ENCODE results near the gene RAB8A. TPM values are rescaled to one million over a fixed set of nuclear protein-coding genes. Genes with fewer than 3 reads are reported as not detected.
"Not testable (repeated sequence)": the region's sequence is repeated elsewhere in the genome, so short reads cannot be mapped to it uniquely, and the experiment has no call there.

RAB8A gene
- total RNA-seq, 4 donors from 2014 or later, result 8.3 to 12.1 (median 9.2) TPM

DNA sequence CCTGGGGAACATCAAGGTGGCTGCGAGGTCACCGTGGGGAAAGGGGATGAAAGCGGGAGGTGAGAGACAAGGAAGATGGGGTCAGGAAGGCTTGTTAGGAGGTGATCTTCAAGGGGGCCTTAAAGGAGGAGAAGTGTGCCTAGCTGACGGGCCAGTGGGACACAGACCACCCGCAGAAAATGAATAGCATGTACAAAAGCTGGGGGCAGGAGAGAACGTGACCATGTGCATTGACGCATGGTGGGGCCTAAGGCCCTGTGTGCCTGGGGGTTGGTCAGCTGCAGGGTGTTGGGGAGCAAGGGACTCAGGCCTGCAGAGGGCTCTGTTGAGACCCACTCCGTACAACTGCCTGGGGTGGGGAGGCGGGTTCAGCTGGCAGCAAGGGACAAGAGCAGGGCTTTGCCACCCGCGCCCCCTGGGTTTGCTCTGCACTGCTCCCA is 5.9 kb downstream of the RAB8A start:
- DNase-seq, result no peak
- intact Hi-C loops (cut with DNase I; ENCODE audit: low total_unique reads) (no loop called here), in situ Hi-C loops (cut with MboI; ENCODE audit: low sequenced_read_pairs in 4 of 4) (loop anchor here in 1 of 4 donors (10.0 kb wide), 1 partner anchor 77 kb away; the partner anchor contains the start of gene AP1M1)
- Histone ChIP-seq H3K36me3 (peaks cover 0 to 46% of the 10 kb centered on the region in 2 donors), H3K4me1 (peaks cover 5 to 13% of the 10 kb centered on the region in 2 donors), H3K27me3 (no peaks in the 10 kb centered on the region), H3K9me3 (no peaks in the 10 kb centered on the region), H3K4me3 (no peak overlapping the region), H3K27ac (no peak overlapping the region)
- no peak for TF ChIP-seq POLR2A (IDR thresholded peaks at IDR 0.05)
- TF ChIP-seq, protein P1, sequence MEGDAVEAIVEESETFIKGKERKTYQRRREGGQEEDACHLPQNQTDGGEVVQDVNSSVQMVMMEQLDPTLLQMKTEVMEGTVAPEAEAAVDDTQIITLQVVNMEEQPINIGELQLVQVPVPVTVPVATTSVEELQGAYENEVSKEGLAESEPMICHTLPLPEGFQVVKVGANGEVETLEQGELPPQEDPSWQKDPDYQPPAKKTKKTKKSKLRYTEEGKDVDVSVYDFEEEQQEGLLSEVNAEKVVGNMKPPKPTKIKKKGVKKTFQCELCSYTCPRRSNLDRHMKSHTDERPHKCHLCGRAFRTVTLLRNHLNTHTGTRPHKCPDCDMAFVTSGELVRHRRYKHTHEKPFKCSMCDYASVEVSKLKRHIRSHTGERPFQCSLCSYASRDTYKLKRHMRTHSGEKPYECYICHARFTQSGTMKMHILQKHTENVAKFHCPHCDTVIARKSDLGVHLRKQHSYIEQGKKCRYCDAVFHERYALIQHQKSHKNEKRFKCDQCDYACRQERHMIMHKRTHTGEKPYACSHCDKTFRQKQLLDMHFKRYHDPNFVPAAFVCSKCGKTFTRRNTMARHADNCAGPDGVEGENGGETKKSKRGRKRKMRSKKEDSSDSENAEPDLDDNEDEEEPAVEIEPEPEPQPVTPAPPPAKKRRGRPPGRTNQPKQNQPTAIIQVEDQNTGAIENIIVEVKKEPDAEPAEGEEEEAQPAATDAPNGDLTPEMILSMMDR (IDR thresholded peaks at IDR 0.05 in 4 of 5, conservative IDR thresholded peaks at IDR 0.05 in 1 of 5), result no peak
- ATAC-seq, result no peak

DNA sequence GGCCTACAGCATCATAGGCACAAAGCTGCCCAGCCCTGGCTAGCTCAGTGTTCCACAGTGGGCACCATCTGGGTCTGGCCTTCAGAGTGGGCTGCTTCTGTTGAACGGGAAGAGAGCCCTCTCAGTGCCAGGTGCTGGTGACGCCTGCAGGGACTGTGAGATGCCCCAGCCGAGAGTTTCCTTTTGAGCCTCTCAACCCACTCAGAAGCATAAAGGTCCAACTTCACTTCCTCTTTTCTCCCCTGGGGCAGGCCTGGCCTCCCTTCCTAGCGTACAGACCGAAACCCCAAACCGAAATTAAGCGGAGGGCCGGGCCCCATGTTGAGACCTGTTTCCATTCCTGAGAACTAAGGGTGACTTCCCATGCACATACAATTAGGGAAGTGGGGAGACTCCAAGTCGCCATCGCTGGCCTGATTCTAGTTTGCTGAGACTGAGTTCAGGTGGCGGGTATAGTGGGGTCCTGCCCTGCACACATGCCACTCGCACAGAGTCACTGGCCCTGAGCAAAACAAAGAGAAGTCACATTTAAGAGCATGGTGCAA is 6.9 kb downstream of the RAB8A start:
- H3K4me3 ChIP-seq, result no peak overlapping the region
- H3K4me1 ChIP-seq, result peaks cover 0 to 4% of the 10 kb centered on the region in 2 donors
- DNase-seq, result no peak
- ATAC-seq, result no peak
- in situ Hi-C loops (cut with MboI; ENCODE audit: low sequenced_read_pairs in 4 of 4), result loop anchor here in 1 of 4 donors (10.0 kb wide), 1 partner anchor 76 kb away; the partner anchor contains the start of gene AP1M1
- H3K36me3 ChIP-seq, result peaks cover 0 to 55% of the 10 kb centered on the region in 2 donors
- H3K27me3 ChIP-seq, result no peaks in the 10 kb centered on the region
- H3K27ac ChIP-seq, result no peak overlapping the region
- intact Hi-C loops (cut with DNase I; ENCODE audit: low total_unique reads), result no loop called here
- H3K9me3 ChIP-seq, result no peaks in the 10 kb centered on the region
- TF ChIP-seq, protein P1 (IDR thresholded peaks at IDR 0.05 in 4 of 5, conservative IDR thresholded peaks at IDR 0.05 in 1 of 5), result no peak
- TF ChIP-seq POLR2A (IDR thresholded peaks at IDR 0.05), result no peak

DNA sequence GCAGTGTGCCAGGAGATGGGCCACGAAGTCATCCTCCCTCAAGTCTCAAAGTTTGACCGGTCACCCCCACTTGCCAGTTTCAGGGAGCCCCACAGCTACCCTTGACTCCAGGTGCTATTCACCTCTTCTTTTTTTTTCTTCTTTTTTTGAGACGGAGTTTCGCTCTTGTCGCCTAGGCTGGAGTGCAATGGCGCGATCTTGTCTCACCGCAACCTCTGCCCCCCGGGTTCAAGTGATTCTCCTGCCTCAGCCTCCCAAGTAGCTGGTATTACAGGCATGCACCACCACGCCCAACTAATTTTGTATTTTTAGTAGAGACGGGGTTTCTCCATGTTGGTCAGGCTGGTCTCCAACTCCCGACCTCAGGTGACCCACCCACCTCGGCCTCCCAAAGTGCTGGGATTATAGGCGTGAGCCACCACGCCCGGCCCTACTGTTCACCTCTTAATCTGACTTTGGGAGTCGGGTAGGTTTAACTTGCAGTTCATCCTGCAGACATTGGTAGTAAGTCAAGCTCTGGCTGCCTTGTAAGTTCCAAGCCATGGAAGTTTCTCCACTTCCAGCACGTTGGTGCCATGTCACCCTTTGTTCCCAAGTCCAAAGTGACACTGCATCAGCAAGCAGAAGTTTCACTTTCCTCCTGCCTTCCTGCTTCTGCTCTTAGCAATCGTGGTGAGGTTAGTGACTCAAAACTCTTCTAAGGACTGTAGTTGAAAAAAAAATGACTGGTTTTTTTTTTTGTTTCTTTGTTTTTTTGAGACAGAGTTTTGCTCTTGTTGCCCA is 7.6 kb downstream of the RAB8A start:
- in situ Hi-C loops (cut with MboI; ENCODE audit: low sequenced_read_pairs in 4 of 4), result loop anchor here in 1 of 4 donors (10.0 kb wide), 1 partner anchor 76 kb away; the partner anchor contains the start of gene AP1M1
- ATAC-seq; H3K4me1 ChIP-seq; H3K27ac ChIP-seq; H3K9me3 ChIP-seq; H3K4me3 ChIP-seq; DNase-seq; H3K27me3 ChIP-seq; intact Hi-C loops (cut with DNase I; ENCODE audit: low total_unique reads): not testable (repeated sequence)
- H3K36me3 ChIP-seq, result peaks cover 0 to 61% of the 10 kb centered on the region in 2 donors

DNA sequence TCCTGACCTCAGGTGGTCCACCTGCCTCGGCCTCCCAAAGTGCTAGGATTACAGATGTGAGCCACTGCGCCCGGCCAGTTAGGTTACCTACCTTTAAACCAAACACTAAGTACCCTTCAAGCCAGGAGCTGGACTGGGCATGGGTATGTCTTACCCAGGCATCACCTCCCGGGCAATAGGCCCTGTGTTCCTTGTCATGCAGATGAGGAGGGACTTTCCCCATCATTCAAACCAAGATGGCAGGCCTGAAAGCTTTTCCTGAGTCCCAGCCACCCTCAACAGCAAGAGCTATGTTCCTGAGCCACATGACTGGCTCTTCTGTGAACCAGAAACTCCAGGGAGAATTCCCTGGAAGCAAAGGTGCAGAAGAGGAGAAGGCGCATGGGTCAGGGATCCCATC is 9.5 kb downstream of the RAB8A start:
- in situ Hi-C loops (cut with MboI; ENCODE audit: low sequenced_read_pairs in 4 of 4) (no loop called here), intact Hi-C loops (cut with DNase I; ENCODE audit: low total_unique reads) (no loop called here)
- no peaks in the 10 kb centered on the region for H3K9me3 ChIP-seq
- no peak overlapping the region for H3K27ac ChIP-seq
- no peak for DNase-seq
- H3K27me3 ChIP-seq, result no peaks in the 10 kb centered on the region
- TF ChIP-seq, protein P1 (IDR thresholded peaks at IDR 0.05 in 4 of 5, conservative IDR thresholded peaks at IDR 0.05 in 1 of 5), result no peak
- TF ChIP-seq POLR2A (IDR thresholded peaks at IDR 0.05), result no peak
- H3K4me1 ChIP-seq, result peaks cover 0 to 4% of the 10 kb centered on the region in 2 donors
- H3K36me3 ChIP-seq, result peaks cover 0 to 79% of the 10 kb centered on the region in 2 donors
- ATAC-seq, result no peak
- no peak overlapping the region for H3K4me3 ChIP-seq

DNA sequence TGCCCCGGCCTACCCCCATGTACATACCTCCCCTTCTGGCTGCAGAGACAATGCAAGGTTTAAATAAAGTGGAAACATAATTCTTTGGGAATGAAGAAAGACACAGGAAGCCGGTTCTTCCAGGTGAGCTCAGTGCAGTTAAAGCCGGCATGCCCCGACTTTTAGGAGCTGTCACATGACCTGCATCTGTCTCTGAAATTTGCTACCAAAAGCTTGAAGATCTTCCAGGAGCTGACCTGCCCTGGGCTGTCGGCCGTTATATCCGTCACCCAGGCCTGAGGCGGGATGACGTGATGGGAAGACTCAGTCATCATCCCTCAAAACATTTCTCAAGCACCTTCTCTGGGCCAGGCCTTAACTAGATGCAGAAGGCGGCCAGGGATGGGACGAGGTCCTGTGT is 10.3 kb downstream of the RAB8A start:
- H3K27ac ChIP-seq, result no peak overlapping the region
- H3K4me3 ChIP-seq, result no peak overlapping the region
- TF ChIP-seq, protein P1 (IDR thresholded peaks at IDR 0.05 in 4 of 5, conservative IDR thresholded peaks at IDR 0.05 in 1 of 5), result no peak
- no peak for TF ChIP-seq POLR2A (IDR thresholded peaks at IDR 0.05)
- no peaks in the 10 kb centered on the region for H3K9me3 ChIP-seq
- ATAC-seq (no peak), DNase-seq (no peak)
- H3K4me1 ChIP-seq, result no peaks in the 10 kb centered on the region
- in situ Hi-C loops (cut with MboI; ENCODE audit: low sequenced_read_pairs in 4 of 4), result no loop called here
- no peaks in the 10 kb centered on the region for H3K27me3 ChIP-seq
- intact Hi-C loops (cut with DNase I; ENCODE audit: low total_unique reads), result no loop called here
- H3K36me3 ChIP-seq, result peaks cover 0 to 88% of the 10 kb centered on the region in 2 donors
